Activated CD8-positive, alpha-beta memory T cell treated with anti-CD3 and anti-CD28 coated beads for 1 hour (primary cell): ENCODE measurements around the gene MRM1.
"Not testable (repeated sequence)": the region's sequence is repeated elsewhere in the genome, so short reads cannot be mapped to it uniquely, and the experiment has no call there.

Experiments used
- DNase-seq, 2 donors: peaks; one replicate each; pipeline ENCODE4 v3.0.0-alpha.2; 2020; ENCODE audit warnings: low read depth in 1 of 2; ENCODE audit errors: extremely low read depth in 1 of 2

MRM1 gene

DNA sequence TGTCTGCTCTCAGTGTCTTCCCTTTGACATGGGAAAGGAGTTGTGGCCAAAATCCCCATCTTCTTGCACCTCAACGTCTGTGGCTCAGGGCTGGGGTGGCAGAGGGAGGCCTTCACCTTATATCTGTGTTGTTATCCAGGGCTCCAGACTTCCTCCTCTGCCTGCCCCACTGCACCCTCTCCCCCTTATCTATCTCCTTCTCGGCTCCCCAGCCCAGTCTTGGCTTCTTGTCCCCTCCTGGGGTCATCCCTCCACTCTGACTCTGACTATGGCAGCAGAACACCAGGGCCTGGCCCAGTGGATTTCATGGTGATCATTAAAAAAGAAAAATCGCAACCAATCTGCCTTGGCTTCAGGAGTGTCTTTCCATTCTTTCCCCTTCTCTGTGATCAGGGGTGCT lies 918 bp upstream of the MRM1 start:
- DNase-seq: no peak

DNA sequence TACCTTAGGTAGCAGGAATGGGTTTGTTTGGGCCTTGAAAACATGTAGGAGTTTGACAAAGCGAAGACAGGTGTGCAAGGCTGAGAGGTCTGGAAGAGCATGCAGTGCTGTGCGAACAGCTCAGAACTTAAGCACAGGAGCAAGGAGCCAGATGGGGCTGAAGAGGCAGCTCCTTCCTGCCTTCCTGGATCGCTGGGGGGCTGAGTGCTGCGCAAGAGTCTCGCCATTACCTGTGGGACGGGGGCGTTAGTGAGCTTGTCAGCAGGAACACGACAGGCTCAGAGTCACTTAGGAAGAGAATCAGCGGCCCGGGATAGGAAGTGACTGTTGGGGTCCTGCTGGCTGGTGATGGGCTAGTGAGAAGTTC lies 464 bp upstream of the MRM1 start:
- no peak for DNase-seq

DNA sequence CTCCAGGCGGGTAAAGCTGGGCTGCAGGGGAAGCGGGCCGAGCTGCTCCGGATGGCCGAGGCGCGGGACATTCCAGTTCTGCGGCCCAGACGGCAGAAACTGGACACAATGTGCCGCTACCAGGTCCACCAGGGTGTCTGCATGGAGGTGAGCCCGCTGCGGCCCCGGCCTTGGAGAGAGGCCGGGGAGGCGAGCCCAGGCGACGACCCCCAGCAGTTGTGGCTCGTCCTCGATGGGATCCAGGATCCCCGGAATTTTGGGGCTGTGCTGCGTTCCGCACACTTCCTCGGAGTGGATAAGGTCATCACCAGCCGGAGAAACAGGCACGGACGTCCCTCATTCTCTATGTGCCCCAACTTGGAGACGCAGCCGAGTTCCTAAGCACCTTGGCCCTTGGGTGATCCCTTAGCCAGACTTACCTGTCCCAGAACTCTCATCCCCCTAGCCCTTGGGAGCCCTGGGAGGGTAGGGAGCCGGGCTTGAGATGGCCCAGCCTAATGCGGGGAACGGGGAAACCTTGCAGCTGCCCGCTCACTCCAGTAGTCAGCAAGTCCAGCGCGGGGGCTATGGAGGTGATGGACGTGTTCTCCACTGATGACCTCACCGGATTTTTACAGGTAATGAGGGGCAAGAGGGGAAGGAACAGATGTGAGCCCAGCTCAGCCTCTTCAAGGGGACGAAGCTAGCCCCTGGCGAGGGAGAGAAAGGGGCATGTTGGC lies 806 bp downstream of the MRM1 start:
- no peak for DNase-seq

DNA sequence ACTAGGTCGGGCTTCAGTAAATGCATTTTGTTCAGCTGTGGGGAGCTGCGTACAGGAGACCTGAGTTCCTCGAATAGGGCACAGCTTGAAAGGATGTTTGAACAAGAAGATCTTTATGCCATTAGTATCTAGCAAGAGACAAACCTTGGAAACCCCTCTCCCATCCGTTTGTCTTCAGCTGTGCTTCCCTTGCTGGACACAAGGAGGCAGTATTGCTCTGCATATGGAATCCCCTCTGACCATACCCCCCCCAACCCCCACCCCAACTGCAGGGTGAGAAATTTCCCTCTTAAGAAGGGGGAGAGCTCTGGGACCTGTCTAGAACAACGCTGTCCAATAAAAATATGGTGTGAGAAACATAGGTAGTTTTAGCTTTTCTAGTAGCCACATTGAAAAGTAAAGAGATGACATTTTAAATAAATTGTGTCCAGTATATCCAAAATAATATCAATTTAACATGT lies 1.6 kb downstream of the MRM1 start:
- DNase-seq: peak in 1 of 2 donors; percentile 29

DNA sequence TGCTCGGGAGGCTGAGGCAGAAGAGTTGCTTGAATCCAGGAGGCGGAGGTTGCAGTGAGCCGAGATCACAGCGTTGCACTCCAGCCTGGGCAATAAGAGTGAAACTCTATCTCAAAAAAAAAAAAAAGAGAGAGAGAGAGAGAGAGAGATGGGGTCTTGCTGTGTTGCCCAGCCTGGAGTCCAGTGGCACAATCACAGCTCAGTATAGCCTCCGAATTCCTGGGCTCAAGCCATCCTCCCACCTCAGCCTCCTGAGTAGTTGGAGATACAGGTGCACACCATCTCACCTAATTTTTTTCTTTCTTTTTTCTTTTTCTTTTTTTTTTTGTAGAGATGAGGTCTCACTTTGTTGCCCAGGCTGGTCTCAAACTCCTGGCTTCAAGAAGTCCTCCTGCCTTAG lies 3.6 kb downstream of the MRM1 start:
- not testable (repeated sequence) for DNase-seq

DNA sequence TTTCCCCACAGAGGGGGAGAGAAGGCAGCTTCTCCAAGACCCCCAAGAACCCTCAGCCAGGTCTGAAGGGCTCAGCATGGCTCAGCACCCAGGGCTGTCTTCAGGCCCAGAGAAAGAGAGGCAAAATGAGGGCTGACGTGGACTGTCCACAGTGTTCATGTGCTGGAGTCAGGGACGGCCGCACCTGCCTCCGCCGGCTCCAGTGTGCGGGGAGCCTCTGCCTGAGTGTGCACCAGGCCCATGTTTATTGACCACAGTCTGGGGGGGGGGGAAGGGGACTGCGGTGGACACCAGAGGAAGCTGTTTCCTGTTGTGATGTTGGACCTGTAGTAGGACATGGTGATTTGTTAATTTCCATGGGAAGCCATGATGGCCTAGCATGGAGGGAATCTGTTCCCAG lies 6.9 kb downstream of the MRM1 start:
- no peak for DNase-seq

DNA sequence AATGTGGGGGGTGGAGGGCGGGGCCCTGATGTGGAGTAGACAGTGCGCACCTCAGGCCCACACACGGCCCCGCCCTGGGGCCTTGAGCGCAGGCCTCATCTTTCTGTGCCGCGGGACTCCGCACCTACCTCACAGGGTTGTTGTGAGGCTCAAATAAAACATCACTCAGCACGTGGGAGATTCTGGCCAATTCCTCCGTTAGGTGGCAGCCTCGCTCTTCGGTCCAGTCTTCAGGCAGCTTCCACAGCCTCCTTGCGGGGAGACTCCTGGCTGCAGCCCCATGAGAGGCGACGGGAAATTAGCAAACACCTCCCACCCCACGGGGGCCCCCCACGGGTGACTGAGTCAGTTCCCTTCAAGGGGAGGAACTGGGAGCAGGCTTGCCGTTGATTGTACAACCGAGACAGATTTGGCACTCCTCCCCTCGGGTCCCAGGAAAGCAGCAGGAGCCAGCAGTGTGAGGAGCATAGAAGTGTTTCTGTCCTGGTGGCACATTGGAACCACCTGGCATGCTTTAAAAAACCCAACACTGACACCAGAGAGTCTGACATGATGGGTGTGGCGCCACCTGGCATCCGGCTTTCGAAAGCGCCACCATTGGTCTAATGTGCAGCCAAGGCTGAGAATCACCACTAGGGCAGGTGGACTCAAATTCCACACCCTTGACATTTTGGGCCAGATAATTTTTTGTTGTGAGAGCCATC lies 7.6 kb downstream of the MRM1 start:
- no peak for DNase-seq

DNA sequence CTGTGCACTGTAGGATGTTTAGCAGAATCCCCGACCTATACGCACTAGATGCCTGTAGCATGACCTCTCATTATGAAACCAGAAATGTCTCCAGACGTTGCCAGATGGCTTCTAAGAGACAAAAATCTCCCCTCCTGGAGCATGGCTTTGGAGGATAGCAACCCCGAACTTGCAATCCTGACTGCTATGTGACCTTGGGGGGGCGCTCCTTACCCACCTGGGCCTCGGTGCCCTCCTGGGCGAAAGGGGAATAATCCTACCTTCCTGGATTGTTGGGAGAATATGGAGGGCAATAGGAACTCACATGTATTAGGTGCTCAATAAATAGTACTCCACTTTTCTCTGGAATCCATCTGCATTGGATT lies 8.1 kb downstream of the MRM1 start:
- no peak for DNase-seq

DNA sequence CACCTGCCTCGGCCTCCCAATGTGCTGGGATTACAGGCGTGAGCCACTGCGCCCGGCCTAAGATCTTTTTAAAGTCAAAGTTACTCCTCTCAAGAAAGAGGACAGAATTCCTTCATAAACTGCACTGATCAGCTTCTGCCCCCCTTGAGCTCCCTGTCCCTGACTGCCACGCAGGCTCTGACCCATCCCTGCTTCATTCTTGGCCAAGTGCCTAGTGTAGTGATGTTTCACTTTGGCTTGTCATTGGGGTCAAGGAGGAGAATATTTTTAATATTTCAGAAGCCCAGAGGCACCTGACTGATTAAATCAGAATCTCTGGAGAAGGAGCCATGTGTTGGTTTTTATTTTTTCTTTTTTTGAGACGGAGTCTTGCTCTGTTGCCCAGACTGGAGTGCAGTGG lies 9.1 kb downstream of the MRM1 start:
- no peak for DNase-seq

DNA sequence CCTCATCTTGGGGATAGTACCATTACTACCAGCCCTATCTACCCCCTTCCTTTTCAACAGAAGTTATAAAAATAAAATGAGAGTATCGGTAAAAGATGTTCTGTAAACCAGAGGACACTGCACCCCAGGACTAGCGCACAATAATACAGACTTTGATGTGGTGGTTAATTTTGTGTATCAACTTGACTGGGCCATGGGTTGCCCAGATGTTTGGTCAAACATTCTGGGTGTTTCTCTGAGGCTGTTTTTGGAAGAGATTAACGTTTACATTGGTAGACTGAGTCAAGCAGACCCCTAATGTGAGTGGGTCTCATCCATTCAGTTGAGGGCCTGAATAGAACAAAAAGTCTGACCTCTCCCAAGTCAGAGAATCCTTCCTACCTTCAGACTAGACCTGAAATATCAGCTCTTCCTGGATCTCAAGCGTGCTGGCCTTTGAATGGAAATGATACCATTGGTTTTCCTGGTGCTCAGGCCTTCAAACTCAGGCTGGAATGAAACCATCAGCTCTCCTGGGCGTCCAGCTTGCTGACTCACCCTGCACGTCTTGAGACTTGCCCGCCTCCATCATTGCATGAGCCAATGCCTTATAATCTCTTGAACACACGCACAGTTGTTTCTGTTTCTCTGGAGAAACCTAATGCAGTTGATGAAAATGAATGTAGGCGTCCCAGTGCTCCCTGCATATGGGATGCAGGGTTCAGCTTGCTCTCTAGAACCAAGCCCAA lies 10.1 kb downstream of the MRM1 start:
- no peak for DNase-seq

DNA sequence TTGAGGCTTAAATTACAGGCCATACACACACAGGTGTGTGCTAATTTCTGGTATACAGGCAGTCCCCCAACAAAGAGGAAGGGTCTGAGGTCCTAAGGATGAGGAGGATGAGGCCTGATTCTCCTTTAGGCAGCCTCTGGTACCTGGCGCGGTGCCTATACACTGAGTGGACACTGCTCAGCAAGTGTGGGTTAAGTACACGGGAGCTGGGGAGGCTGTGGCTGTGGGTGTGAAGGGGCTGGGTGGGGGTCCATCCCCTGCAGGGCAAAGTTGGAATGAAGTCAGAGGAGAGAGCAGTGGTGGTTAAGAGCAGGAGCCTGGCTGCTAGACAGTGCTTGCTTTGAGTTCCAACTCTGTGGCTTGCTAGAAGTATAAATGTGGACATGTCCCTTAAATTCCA lies 10.9 kb downstream of the MRM1 start:
- DNase-seq: no peak

DNA sequence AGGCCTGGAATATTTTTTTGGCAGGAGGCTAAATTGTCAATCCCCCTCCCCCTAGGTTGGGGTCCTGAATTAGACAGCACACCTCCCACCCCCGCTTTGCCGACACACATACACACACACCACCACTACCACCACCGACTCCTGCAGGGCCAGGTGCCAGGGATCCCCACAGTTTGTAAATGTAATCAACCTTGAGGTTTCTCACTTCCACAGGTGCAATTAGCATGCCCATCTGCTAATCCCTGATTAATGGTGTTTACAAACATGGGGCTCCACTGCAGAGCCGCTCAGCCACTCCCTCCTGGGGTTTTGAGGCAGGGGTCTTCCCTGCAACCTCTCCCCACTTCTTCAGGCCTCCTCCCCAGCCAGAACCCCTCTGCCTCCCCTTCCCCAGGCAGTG lies 11.8 kb downstream of the MRM1 start:
- no peak for DNase-seq

DNA sequence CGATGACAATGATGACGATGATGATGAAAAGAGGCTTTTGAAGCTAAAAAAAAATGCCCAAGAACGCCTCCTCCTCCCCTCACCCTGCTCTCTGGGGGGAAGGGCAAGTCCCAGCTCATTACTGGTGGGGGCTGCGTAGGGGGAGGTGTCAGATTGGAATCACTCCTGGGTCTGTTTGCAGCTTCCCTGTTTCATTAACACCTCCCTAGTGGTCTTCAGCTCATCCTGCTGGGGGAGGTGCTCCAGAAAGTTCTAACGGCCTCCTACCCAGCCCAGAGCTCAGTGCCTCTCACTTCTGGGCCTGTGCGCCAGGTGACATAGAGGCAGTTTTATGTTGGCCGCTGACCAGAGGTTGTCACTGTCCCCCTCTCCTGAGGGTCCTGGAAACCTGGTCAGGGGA lies 12.7 kb downstream of the MRM1 start:
- no peak for DNase-seq

DNA sequence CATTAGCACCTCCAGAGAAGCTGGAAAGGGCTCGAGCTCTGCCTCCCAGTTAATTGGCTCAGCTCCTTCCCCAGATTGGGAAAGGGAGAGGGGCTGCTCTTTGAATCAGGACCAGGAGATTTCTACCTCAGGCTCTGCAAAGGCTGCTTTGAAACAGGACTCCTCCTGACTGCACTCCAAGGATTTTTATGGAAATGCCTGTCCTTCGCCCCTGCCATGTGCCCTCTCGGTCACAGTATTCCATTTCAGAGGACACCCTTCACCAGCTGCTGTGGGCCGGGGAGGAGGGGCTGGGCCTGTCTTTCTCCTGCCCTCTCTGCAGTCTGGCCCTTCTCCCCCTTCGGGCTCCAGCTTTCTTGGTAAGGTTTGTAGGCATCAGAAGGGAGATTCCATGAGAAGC lies 13.6 kb downstream of the MRM1 start:
- DNase-seq: no peak

DNA sequence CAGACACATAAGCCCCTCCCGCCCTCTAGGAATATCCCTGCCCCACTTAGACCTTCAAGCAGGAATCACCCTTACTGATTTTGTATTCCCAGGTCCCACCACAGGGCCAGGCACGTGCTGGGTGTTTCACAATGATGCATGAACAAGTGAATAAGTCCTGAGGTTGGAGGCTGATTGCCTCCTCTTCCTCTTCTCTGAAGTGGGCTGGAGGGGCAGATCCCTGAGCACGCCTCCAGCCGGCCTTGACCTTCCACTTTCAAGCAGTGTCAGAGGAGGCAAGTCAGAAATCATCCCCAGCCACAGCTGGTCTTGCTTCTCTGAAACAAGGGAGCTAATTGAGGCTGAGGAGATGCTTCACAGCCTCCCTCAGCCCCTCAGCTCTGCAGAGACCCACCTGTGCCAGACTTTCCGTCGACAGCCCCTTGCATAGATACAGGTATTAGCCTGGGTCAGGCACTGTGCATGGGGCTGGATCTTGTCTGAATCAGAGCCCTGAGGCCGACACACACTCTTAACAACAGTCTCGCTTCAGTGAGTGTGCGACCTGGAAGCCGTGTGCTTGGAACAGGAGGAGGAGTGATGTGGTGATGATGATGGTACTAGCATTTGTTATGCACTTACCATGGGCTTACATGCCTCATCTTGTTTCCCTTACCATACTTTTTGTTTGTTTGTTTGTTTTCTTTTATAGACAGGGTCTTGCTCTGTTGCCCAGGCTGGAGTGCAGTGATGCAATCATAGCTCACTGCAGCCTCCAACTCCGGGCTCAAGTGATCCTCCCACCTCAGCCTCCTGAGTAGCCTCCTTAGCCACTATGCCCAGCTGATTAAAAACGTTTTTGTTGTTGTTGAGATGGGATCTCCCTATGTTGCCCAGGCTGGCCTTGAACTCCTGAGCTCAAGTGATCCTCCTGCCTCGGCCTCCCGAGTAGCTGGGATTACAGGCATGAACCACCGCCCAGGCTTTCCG lies 15.0 kb downstream of the MRM1 start:
- DNase-seq: no peak

DNA sequence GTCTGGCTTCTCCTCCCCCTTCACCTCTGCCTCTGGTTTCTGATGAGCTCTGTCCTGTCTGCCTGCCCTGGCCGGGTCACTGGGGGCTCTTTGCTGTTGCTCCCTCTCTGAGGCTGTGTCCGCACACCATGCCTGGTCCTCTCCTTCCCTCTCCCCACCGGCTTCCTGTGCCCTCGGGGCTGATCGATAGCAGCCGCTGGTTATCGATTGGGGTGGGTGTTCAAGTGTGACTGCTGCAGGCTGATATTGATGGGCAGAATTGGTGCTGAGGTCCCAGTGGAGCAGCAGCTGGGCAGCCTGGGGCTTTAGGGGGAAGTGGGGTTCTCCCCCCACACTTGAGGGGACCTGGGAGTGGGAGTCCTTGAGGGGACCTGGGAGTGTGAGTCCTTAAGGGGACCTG lies 16.4 kb downstream of the MRM1 start:
- no peak for DNase-seq

DNA sequence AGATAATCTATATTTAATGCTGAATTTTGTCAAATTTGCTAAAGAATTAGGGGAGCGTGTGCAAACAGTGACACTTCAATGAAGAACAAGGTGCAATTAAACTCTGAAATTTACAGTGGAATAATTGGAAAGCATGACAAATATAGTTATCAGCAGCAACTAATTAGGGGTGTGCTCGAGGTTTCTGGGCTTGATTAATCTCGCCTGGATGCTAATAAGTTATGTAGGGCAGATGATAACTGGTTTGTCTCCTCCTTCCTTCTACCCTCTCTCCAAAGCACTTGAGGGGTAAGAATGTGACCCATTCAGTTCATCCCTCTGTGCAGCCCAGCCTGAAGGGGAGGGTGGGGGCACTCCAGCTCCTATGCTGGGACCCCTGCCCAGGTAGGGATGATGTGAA lies 21.9 kb downstream of the MRM1 start:
- no peak for DNase-seq

DNA sequence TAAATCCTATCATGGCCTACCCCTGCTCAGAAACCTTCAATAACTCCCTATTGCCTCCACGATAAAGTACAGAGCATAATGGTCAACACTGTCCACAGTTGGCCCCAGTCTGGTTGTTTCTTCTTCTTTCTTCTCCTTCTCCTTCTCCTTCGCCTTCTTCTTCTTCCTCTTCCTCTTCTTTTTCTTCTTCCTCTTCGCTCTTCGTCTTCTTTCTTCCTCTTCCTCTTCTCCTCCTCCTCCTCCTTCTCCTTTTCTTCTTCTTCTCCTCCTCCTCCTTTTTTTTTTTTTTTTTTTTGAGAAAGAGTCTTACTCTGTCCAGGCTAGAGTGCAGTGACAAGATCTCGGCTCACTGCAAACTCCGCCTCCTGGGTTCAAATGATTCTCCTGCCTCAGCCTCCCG lies 23.8 kb downstream of the MRM1 start:
- DNase-seq: no peak

DNA sequence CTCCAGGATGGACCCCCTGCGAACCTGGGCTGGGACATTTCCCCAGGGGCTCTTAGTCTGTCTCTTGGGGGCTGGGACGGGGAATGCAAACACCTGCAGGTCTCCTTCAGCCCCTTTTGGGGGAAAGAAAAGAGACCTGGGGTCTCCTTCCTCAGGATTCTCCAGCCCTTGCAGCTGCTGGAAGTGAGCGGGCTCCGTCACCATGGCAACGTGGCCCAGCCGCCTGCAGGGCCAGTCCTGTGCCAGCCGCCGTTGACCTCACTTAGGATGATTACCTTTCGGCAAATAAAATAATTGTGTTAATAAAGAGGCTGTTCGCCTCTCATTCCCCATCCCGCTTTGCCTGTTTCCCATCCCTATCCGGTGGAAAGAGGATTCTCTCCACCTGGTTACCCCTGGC lies 25.7 kb downstream of the MRM1 start:
- DNase-seq: no peak

DNA sequence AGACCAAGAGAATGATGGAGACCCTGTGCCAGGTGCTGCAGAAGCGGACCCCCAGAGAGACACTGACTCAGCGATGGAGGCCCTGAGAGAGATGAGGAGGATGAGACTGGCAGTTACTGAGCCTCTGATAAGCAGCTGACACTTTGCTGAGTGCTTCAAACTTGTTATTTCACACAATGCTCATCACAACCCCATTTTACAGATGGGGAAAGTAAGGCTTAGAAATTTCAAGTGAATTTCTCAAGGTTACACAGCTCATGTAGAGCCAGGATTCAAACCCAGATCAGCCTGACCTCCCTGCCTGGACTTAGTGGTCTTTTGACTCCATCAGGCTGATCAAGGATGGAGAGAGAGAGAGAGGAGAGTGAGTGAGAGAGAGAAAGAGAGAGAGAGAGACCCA lies 27.2 kb downstream of the MRM1 start:
- no peak for DNase-seq

DNA sequence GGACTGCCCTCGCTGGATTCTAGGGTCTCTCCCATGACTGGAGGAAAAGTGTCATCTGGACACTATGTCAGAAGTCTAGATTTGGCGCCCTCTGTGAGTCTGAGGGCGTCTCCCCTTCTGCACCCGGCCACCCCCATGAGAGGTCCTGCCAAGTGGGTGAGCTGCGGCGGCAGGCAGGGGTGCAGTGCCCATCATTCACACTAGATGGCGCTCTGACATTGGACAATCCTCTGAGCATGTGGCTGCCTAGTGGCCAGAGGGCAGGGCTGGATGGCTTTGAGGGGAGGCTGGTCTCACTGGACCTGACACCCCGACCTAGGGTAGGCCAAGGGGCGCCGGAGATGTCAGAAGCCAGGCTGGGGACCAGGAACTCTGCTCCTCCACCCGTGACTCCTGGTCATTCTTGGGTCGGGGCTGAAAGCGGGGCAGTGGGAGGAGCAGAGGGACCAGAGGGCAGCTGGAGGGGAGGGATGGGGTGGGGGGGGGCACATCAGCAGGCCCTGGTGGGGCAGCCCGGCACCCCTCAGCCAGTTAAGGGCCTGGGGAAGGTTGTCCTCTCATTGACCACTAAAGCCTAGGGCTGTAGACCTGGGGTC lies 28.0 kb downstream of the MRM1 start:
- DNase-seq: peak; percentile 58 to 68
